Heart right ventricle (tissue), 16 donors: ENCODE data around the gene SMIM33. TPM values are rescaled to one million over a fixed set of nuclear protein-coding genes. Genes with fewer than 3 reads are reported as not detected.

Source experiments
- ATAC-seq, 8 donors: fragments of 200-7000 bp; cut with Tn5 transposase; one replicate each; pipeline ENCODE4 v1.9.1; 2020; ENCODE audit warnings: mild to moderate bottlenecking in 8 of 8, moderate library complexity in 8 of 8, moderate number of reproducible peaks in 1 of 8
- DNase-seq, 2 donors: peaks; one replicate each; pipeline ENCODE4 v3.0.0-alpha.2; 2020
- H3K27ac ChIP-seq, 10 donors: fragments of 200-600 bp; sonication (generic) in 2 of 10; one replicate each; pipeline versions ENCODE4 v1.5.0 to v1.8.0; 2020 to 2022; ENCODE audit warnings: mild to moderate bottlenecking in 3 of 10
- H3K27me3 ChIP-seq, 7 donors: fragments of 200-600 bp; one replicate each; pipeline ENCODE4 v1.8.0; 2021 to 2022; ENCODE audit warnings: mild to moderate bottlenecking in 2 of 7
- H3K36me3 ChIP-seq, 9 donors: fragments of 200-600 bp; sonication (generic) in 1 of 9; one replicate each; pipeline versions ENCODE4 v1.5.0 to v1.8.0; 2020 to 2022; ENCODE audit warnings: mild to moderate bottlenecking in 2 of 9
- H3K4me1 ChIP-seq, 9 donors: fragments of 200-600 bp; sonication (generic) in 1 of 9; one replicate each; pipeline versions ENCODE4 v1.5.0 to v1.8.0; 2020 to 2022; ENCODE audit warnings: mild to moderate bottlenecking in 4 of 9
- H3K4me3 ChIP-seq, 10 donors: fragments of 200-600 bp; sonication (generic) in 2 of 10; one replicate each; pipeline versions ENCODE4 v1.5.0 to v1.8.0; 2020 to 2022; ENCODE audit warnings: mild to moderate bottlenecking in 7 of 10, moderate library complexity in 2 of 10
- H3K9me3 ChIP-seq, 11 donors: fragments of 200-600 bp in 10 of 11; sonication (generic) in 2 of 11; one replicate each; pipeline versions ENCODE4 v1.5.0 to v1.8.0; 2013 to 2022; ENCODE audit warnings: mild to moderate bottlenecking in 2 of 11, control low read depth in 1 of 11, moderate library complexity in 1 of 11
- CTCF ChIP-seq, 9 donors: fragments of 200-600 bp; sonication (generic) in 2 of 9; IDR thresholded peaks; one replicate each; pipeline versions ENCODE4 v1.5.0 to v1.8.0; 2021 to 2022; ENCODE audit warnings: antibody characterized with exemption in 9 of 9, mild to moderate bottlenecking in 5 of 9, moderate library complexity in 1 of 9
- WGBS, 2 donors: extraction: QIAGEN DNeasy Blood & Tissue Kit; methylation state at CpG; one replicate each; pipeline ENCODE4 v1.1.7; 2013; ENCODE audit warnings: inconsistent platforms in 1 of 2; 5-methylcytosine and 5-hydroxymethylcytosine counted together
- intact Hi-C, 10 donors: fragments of 100-400 bp; cut with DNase I; formaldehyde crosslinking; loops; one replicate each; pipeline versions ENCODE4 v1.11.1 to v1.14.2; 2022
- polyA plus RNA-seq, 2 donors: library from polyadenylated mRNA; stranded (reverse); fragments of 200-250 nt; gene quantifications; one replicate each; pipeline ENCODE4 v1.2.3, GENCODE V29; 2013
- total RNA-seq, 10 donors: library from RNA; stranded (reverse); fragmentation: NEBNext Ultra II Directional in 3 of 10; extraction: Animal tissue kit (Norgen Biotek cat#: 25700) in 3 of 10; gene quantifications; one replicate each; pipeline versions ENCODE4 v1.2.1 to v1.2.4, GENCODE V29; 2021 to 2023
- donor health status: Arrhythmogenic right ventricular cardiomyopathy.
- donor health status: ischemic (EF 13 %, LVEDD 7.1; RV severe dilation, severe dysfunction).
- donor health status: healthy with polysubstance abuse.
- donor health status: DM: no; HTN: yes; CAD: no.
- donor health status: DM: no; HTN: no; CAD: no.
- donor health status: ischemic (EF 25% LVEDD 6.9; RV normal size, moderate dysfunction).
- donor health status: ischemic (EF 25% LVEDD 5.7; RV mildly dilated, moderate dysfunction).
- donor health status: healthy.
- donor health status: DM: yes; HTN: yes; CAD: no.
- donor health status: Ischemic cardiomyopathy.
- donor health status: ischemic (EF 35%, LVEDD 5.7; RV mildly dilated, moderate dysfunction).
- donor health status: nonischemic (EF 11% LVEDD 7.7; RV severe dilation, severe dysfunction).
- donor health status: DM: yes; HTN: yes; CAD: no.
- donor health status: PGD.
- donor health status: ischemic (EF 29% LVEDD 5.4; RV normal size, mild dysfunction).
- donor health status: nonischemic (EF 23%, LVEDD 6.1; RV moderate dilation, normal function).

SMIM33 gene
- total and polyA plus RNA-seq, 12 donors: not detected

- DNase-seq (no peak), ATAC-seq (peak; percentile 33 to 74 (median 55))
- intact Hi-C loops: no loop called here
- 59% methylated on average over 8 of the region's 8 CpGs for WGBS, 2 donors
- no peak for TF ChIP-seq CTCF (IDR thresholded peaks at IDR 0.05)
- Histone ChIP-seq H3K9me3 (no peaks in the 10 kb centered on the region), H3K4me3 (peak overlapping the region in 4 of 10 donors; percentile 11 to 68 (median 61)), H3K36me3 (peaks cover 0 to 39% (median 0%) of the 10 kb centered on the region in 9 donors), H3K4me1 (peaks cover 0 to 49% (median 23%) of the 10 kb centered on the region in 9 donors), H3K27me3 (no peaks in the 10 kb centered on the region), H3K27ac (peak overlapping the region in 9 of 10 donors; percentile 31 to 96 (median 87))
Observed at GRCh38 chr5:139458580-139459407, 12.0 kb upstream of the SMIM33 start.

- ATAC-seq (peak in 7 of 8 donors; percentile 39 to 68 (median 50)), DNase-seq (peak in 1 of 2 donors; percentile 45)
- peaks cover 0 to 50% (median 26%) of the 10 kb centered on the region in 9 donors for H3K4me1 ChIP-seq
- intact Hi-C loops: no loop called here
- WGBS, 2 donors: 65 to 67% methylated on average over 8 of the region's 8 CpGs
- H3K9me3 ChIP-seq: no peaks in the 10 kb centered on the region
- H3K4me3 ChIP-seq: peak overlapping the region in 6 of 10 donors; percentile 53 to 68 (median 62)
- H3K27me3 ChIP-seq: no peaks in the 10 kb centered on the region
- H3K27ac ChIP-seq: peak overlapping the region in 9 of 10 donors; percentile 31 to 96 (median 87)
- peaks cover 0 to 33% (median 0%) of the 10 kb centered on the region in 9 donors for H3K36me3 ChIP-seq
- TF ChIP-seq CTCF (IDR thresholded peaks at IDR 0.05): no peak
Observed at GRCh38 chr5:139459451-139459934, 11.3 kb upstream of the SMIM33 start.

- no peaks in the 10 kb centered on the region for H3K27me3 ChIP-seq
- whole genome bisulfite sequencing, 2 donors: 55 to 90% methylated on average over 1 of the region's 1 CpG
- H3K9me3 ChIP-seq: no peaks in the 10 kb centered on the region
- no peak for ATAC-seq
- DNase-seq: no peak
- peak overlapping the region; percentile 13 to 96 (median 86) for H3K27ac ChIP-seq
- peaks cover 0 to 50% (median 26%) of the 10 kb centered on the region in 9 donors for H3K4me1 ChIP-seq
- peak overlapping the region in 9 of 10 donors; percentile 35 to 68 (median 61) for H3K4me3 ChIP-seq
- intact Hi-C loops: no loop called here
- peaks cover 0 to 26% (median 0%) of the 10 kb centered on the region in 9 donors for H3K36me3 ChIP-seq
- TF ChIP-seq CTCF (IDR thresholded peaks at IDR 0.05): no peak
Observed at GRCh38 chr5:139460455-139460854, 10.3 kb upstream of the SMIM33 start.

GRCh38 chr5:139461176-139461575 lies 9.6 kb upstream of the SMIM33 start:
- Histone ChIP-seq H3K4me1 (peaks cover 0 to 46% (median 26%) of the 10 kb centered on the region in 9 donors), H3K27me3 (no peaks in the 10 kb centered on the region), H3K4me3 (peak overlapping the region in 9 of 10 donors; percentile 35 to 68 (median 61)), H3K9me3 (no peaks in the 10 kb centered on the region), H3K36me3 (peaks cover 0 to 19% (median 0%) of the 10 kb centered on the region in 9 donors), H3K27ac (peak overlapping the region; percentile 69 to 96 (median 88))
- TF ChIP-seq CTCF (IDR thresholded peaks at IDR 0.05): no peak
- intact Hi-C loops: no loop called here
- DNase-seq (no peak), ATAC-seq (peak in 4 of 8 donors; percentile 31 to 41 (median 32))
- WGBS, 2 donors: 64 to 77% methylated on average over 7 of the region's 7 CpGs
